Kidney (tissue), 22 donors: ENCODE data around the gene OR13C9. TPM values are rescaled to one million over a fixed set of nuclear protein-coding genes. Genes with fewer than 3 reads are reported as not detected.

ENCODE experiments used
- DNase-seq, 5 donors: peaks; one replicate each; pipeline ENCODE4 v3.0.0-alpha.2; 2013 to 2020
- FAIRE-seq: peaks from 2 replicates; lab custom pipeline; 2012; peaks lifted over from hg19 to GRCh38; lab: Jason Lieb, UNC
- H3K27ac ChIP-seq, 2 donors: one replicate each; pipeline ENCODE4 v1.7.0; 2013; ENCODE audit warnings: low read depth in 2 of 2, low read length in 2 of 2, inconsistent platforms in 1 of 2
- H3K27me3 ChIP-seq: one replicate; pipeline ENCODE4 v1.7.1; 2013; ENCODE audit warnings: low read length, inconsistent platforms; ENCODE audit not compliant: control insufficient read depth, insufficient read depth
- H3K36me3 ChIP-seq, 3 donors: one replicate each; pipeline versions ENCODE4 v1.7.0 to v1.7.1; 2013; ENCODE audit warnings: low read length in 3 of 3, control low read depth in 1 of 3, inconsistent platforms in 1 of 3; ENCODE audit not compliant: insufficient read depth in 3 of 3, control insufficient read depth in 2 of 3
- H3K4me1 ChIP-seq, 3 donors: one replicate each; pipeline versions ENCODE4 v1.7.0 to v1.7.1; 2013; ENCODE audit warnings: low read length in 3 of 3, inconsistent platforms in 1 of 3, low read depth in 1 of 3; ENCODE audit not compliant: control insufficient read depth in 2 of 3, insufficient read depth in 2 of 3
- H3K4me3 ChIP-seq, 3 donors: one replicate each; pipeline versions ENCODE4 v1.7.0 to v1.8.1; 2013; ENCODE audit warnings: low read length in 3 of 3, control low read depth in 1 of 3, inconsistent platforms in 1 of 3
- H3K9ac ChIP-seq, 3 donors: one replicate each; pipeline versions ENCODE4 v1.7.0 to v1.7.1; 2013; ENCODE audit warnings: low read length in 3 of 3, control low read depth in 1 of 3, inconsistent platforms in 1 of 3
- H3K9me3 ChIP-seq, 3 donors: one replicate each; pipeline versions ENCODE4 v1.7.0 to v1.7.1; 2013; ENCODE audit warnings: low read length in 3 of 3, control low read depth in 1 of 3, inconsistent platforms in 1 of 3; ENCODE audit not compliant: control insufficient read depth in 2 of 3, insufficient read depth in 1 of 3
- CTCF ChIP-seq: IDR thresholded peaks from 3 replicates; pipeline ENCODE4 v1.5.1; 2012; ENCODE audit warnings: mild to moderate bottlenecking, moderate library complexity, borderline replicate concordance; ENCODE audit not compliant: insufficient read depth; ENCODE audit errors: extremely low read depth
- intact Hi-C: fragments of 100-400 bp; cut with DNase I; formaldehyde crosslinking; loops from one replicate; pipeline ENCODE4 v1.11.1; 2022
- long read RNA-seq, 10 donors: library from polyadenylated mRNA in 1 of 10; unstranded in 1 of 10; transcript quantifications; one replicate each; pipeline ENCODE4 v2.0.0 and lab custom pipeline, GENCODE V29; 2021 to 2026
- polyA plus RNA-seq: library from polyadenylated mRNA; stranded (reverse); fragments of 350-450 nt; fragmentation: Illumina TruSeq; extraction: RNeasy Lipid Tissue Mini Kit (QIAGEN cat#74804); gene quantifications from one replicate; pipeline ENCODE4 v1.2.3, GENCODE V29; 2014; ENCODE audit warnings: low read depth, low replicate concordance; ENCODE audit not compliant: insufficient read depth
- total RNA-seq: library from RNA; stranded (reverse); fragmentation: NEBNext Ultra II Directional; extraction: Animal tissue kit (Norgen Biotek cat#: 25700); gene quantifications from one replicate; pipeline ENCODE4 v1.2.1, GENCODE V29; 2021
- donor health status: control.
- donor health status: control.
- donor health status: control.
- donor health status: control.
- donor health status: control.
- donor health status: DM: yes; HTN: yes; CAD: no.
- donor health status: Normal renal cell carcinoma (clear cell type).

The OR13C9 gene
- total RNA-seq (not detected), polyA plus RNA-seq (not detected)
- long read RNA-seq, donor 1 = 0 reads
- long read RNA-seq, donor 2 = 0 reads
- long read RNA-seq, donor 3 = 0 reads
- long read RNA-seq, donor 4 = 0 reads
- long read RNA-seq, donor 5 = 0 reads
- long read RNA-seq, donor 6 = 0 reads
- long read RNA-seq, donor 7 = 0 reads
- long read RNA-seq, donor 8 = 0 reads
- long read RNA-seq, donor 9 = 0 reads
- long read RNA-seq, donor 10 = 0 reads

GRCh38 chr9:104618104-104618503 lies at the start of gene OR13C9:
Gene OR13C9, minus strand, starts transcription at chr9:104618204. Its CDS starts 0 bp downstream, at chr9:104618204.
- TF ChIP-seq CTCF = no peak
- Histone ChIP-seq H3K4me1 (no peaks in the 10 kb centered on the region), H3K4me3 (no peak within 1 kb of the TSS), H3K9ac (no peak within 1 kb of the TSS), H3K36me3 (no peaks in the 10 kb centered on the region), H3K27ac (no peak within 1 kb of the TSS), H3K9me3 (no peaks in the 10 kb centered on the region), H3K27me3 (no peaks in the 10 kb centered on the region)
- DNase-seq = no peak
- intact Hi-C loops = no loop called here
- no peak for FAIRE-seq

- no peak overlapping the region for H3K4me3 ChIP-seq
- no peaks in the 10 kb centered on the region for H3K36me3 ChIP-seq
- TF ChIP-seq CTCF = no peak
- no peak overlapping the region for H3K9ac ChIP-seq
- peaks cover 0 to 6% (median 0%) of the 10 kb centered on the region in 3 donors for H3K9me3 ChIP-seq
- intact Hi-C loops = no loop called here
- DNase-seq (no peak), FAIRE-seq (no peak)
- no peak overlapping the region for H3K27ac ChIP-seq
- no peaks in the 10 kb centered on the region for H3K27me3 ChIP-seq
- H3K4me1 ChIP-seq = no peaks in the 10 kb centered on the region
These were observed 40.6 kb upstream of the OR13C9 start for GRCh38 chr9:104658496-104659195.

- FAIRE-seq (no peak), DNase-seq (no peak)
- no peaks in the 10 kb centered on the region for H3K36me3 ChIP-seq
- H3K4me3 ChIP-seq = no peak overlapping the region
- H3K4me1 ChIP-seq = no peaks in the 10 kb centered on the region
- TF ChIP-seq CTCF = no peak
- intact Hi-C loops = no loop called here
- no peak overlapping the region for H3K27ac ChIP-seq
- no peaks in the 10 kb centered on the region for H3K27me3 ChIP-seq
- H3K9me3 ChIP-seq = peaks cover 0 to 7% (median 6%) of the 10 kb centered on the region in 3 donors
- H3K9ac ChIP-seq = no peak overlapping the region
These were observed 17.5 kb upstream of the OR13C9 start for GRCh38 chr9:104635456-104635855.
